IMR-90 (cell line): ENCODE results near the gene COQ2. TPM values are rescaled to one million over a fixed set of nuclear protein-coding genes. Genes with fewer than 3 reads are reported as not detected.
A peak's percentile ranks its signal among the peaks of the same experiment; 100 is the strongest.

Source experiments
- ATAC-seq: fragments of 200-7000 bp; cut with Tn5 transposase; 2 replicates; pipeline ENCODE4 v1.9.1; 2020; ENCODE audit warnings: low read depth, mild to moderate bottlenecking, moderate library complexity
- BruUV-seq: library from RNA; stranded (reverse); fragments of 400-500 nt; replicated peaks from 2 replicates; lab custom pipeline; 2021; lab: Mats Ljungman, UMichigan
- CTCF ChIA-PET: fragments of 300-600 bp; formaldehyde crosslinking; extraction: SDS; loops from one replicate; lab custom pipeline; 2021; ENCODE audit warnings: antibody characterized with exemption; lab: Yijun Ruan, JAX
- POLR2A ChIA-PET: fragments of 300-600 bp; sonication (Branson Sonifier 250); formaldehyde crosslinking; loops from one replicate; lab custom pipeline; 2022; ENCODE audit warnings: antibody characterized with exemption; ENCODE audit not compliant: unreplicated experiment; lab: Charles Lee
- DNase-seq: peaks from one replicate; pipeline ENCODE4 v3.0.0; 2013
- H2AFZ ChIP-seq: replicated peaks from 2 replicates; pipeline ENCODE3; 2013; ENCODE audit warnings: low read length, mild to moderate bottlenecking; ENCODE audit not compliant: poor library complexity
- H2AK5ac ChIP-seq: 2 replicates; pipeline ENCODE4 v1.6.1; 2013; ENCODE audit warnings: low read depth, low read length, inconsistent platforms
- H2AK9ac ChIP-seq: replicated peaks from 2 replicates; pipeline ENCODE3; 2013; ENCODE audit warnings: mild to moderate bottlenecking, low read depth, low read length, moderate library complexity; ENCODE audit not compliant: poor library complexity
- H2BK120ac ChIP-seq: 2 replicates; pipeline ENCODE4 v1.6.1; 2013; ENCODE audit warnings: low read depth, low read length, inconsistent platforms
- H2BK15ac ChIP-seq: 3 replicates; pipeline ENCODE4 v1.6.1; 2013; ENCODE audit warnings: low read depth, low read length, inconsistent platforms
- H2BK20ac ChIP-seq: 2 replicates; pipeline ENCODE4 v1.6.1; 2013; ENCODE audit warnings: low read depth, mild to moderate bottlenecking, inconsistent platforms, low read length, moderate library complexity
- H2BK5ac ChIP-seq: 2 replicates; pipeline ENCODE4 v1.6.1; 2013; ENCODE audit warnings: mild to moderate bottlenecking, low read depth, low read length, inconsistent platforms; ENCODE audit not compliant: poor library complexity, severe bottlenecking
- H3K14ac ChIP-seq: replicated peaks from 2 replicates; pipeline ENCODE4 v1.6.1; 2013; ENCODE audit warnings: low read depth, low read length, inconsistent platforms
- H3K18ac ChIP-seq: 2 replicates; pipeline ENCODE4 v1.6.1; 2013; ENCODE audit warnings: low read depth, low read length, control low read depth
- H3K23ac ChIP-seq: 2 replicates; pipeline ENCODE4 v1.6.1; 2013; ENCODE audit warnings: low read depth, low read length, inconsistent platforms
- H3K27ac ChIP-seq: 2 replicates; pipeline ENCODE4 v1.5.1; 2013; ENCODE audit warnings: mild to moderate bottlenecking, control low read depth, low read length; ENCODE audit not compliant: insufficient read depth
- H3K27me3 ChIP-seq: 2 replicates; pipeline ENCODE4 v1.6.1; 2013; ENCODE audit warnings: low read length; ENCODE audit not compliant: control insufficient read depth, insufficient read depth
- H3K36me3 ChIP-seq: 2 replicates; pipeline ENCODE4 v1.6.1; 2013; ENCODE audit warnings: low read length, mixed read lengths; ENCODE audit not compliant: control insufficient read depth, insufficient read depth
- H3K4ac ChIP-seq: 2 replicates; pipeline ENCODE4 v1.6.1; 2013; ENCODE audit warnings: low read depth, low read length, inconsistent platforms
- H3K4me1 ChIP-seq: 2 replicates; pipeline ENCODE4 v1.6.1; 2013; ENCODE audit warnings: low read length, mixed read lengths; ENCODE audit not compliant: control insufficient read depth, insufficient read depth
- H3K4me2 ChIP-seq: 2 replicates; pipeline ENCODE4 v1.6.1; 2013; ENCODE audit warnings: low read depth, mild to moderate bottlenecking, control low read depth, low read length, moderate library complexity
- H3K4me3 ChIP-seq: 2 replicates; pipeline ENCODE4 v1.5.1; 2013; ENCODE audit warnings: low read depth, mild to moderate bottlenecking, control low read depth, low read length, moderate library complexity; ENCODE audit not compliant: insufficient read depth
- H3K56ac ChIP-seq: 2 replicates; pipeline ENCODE4 v1.6.1; 2013; ENCODE audit warnings: low read length, inconsistent platforms; ENCODE audit not compliant: insufficient read depth; ENCODE audit errors: extremely low read depth
- H3K79me1 ChIP-seq, 2 experiments: 2 replicates each; pipeline ENCODE4 v1.6.1; 2013; ENCODE audit warnings: low read length in 2 of 2, inconsistent platforms in 1 of 2, low read depth in 1 of 2
- H3K9ac ChIP-seq: 2 replicates; pipeline ENCODE4 v1.6.1; 2013; ENCODE audit warnings: low read depth, low read length, control low read depth
- H3K9me1 ChIP-seq: 2 replicates; pipeline ENCODE4 v1.6.1; 2013; ENCODE audit warnings: low read length, inconsistent platforms; ENCODE audit not compliant: insufficient read depth
- H3K9me3 ChIP-seq: 2 replicates; pipeline ENCODE4 v1.6.1; 2013; ENCODE audit warnings: low read length; ENCODE audit not compliant: control insufficient read depth, insufficient read depth
- H4K20me1 ChIP-seq: 2 replicates; pipeline ENCODE4 v1.6.1; 2013; ENCODE audit warnings: low read length, inconsistent platforms; ENCODE audit not compliant: insufficient read depth
- H4K5ac ChIP-seq: 2 replicates; pipeline ENCODE4 v1.6.1; 2013; ENCODE audit warnings: mild to moderate bottlenecking, low read depth, low read length, control low read depth
- H4K8ac ChIP-seq, 2 experiments: 2 replicates each; pipeline ENCODE4 v1.6.1; 2013; ENCODE audit warnings: low read depth in 2 of 2, low read length in 2 of 2, control low read depth in 1 of 2, inconsistent platforms in 1 of 2
- H4K91ac ChIP-seq: 2 replicates; pipeline ENCODE4 v1.6.1; 2013; ENCODE audit warnings: low read depth, low read length, inconsistent platforms; ENCODE audit not compliant: insufficient read depth
- CTCF ChIP-seq: conservative IDR thresholded peaks from 2 replicates; pipeline ENCODE4 v1.5.1; 2012; ENCODE audit warnings: mild to moderate bottlenecking, low read depth, low read length, improper control_type of control experiment
- POLR2A ChIP-seq: IDR thresholded peaks from 2 replicates; pipeline ENCODE4 v1.6.1; 2012; ENCODE audit warnings: mild to moderate bottlenecking, low read depth, low read length
- RAD21 ChIP-seq: IDR thresholded peaks from 2 replicates; pipeline ENCODE4 v1.6.1; 2012; ENCODE audit warnings: low read length, improper control_type of control experiment
- SMC3 ChIP-seq: fragments of 150-350 bp; IDR thresholded peaks from 2 replicates; pipeline ENCODE4 v1.6.1; 2016; ENCODE audit warnings: low read depth, mild to moderate bottlenecking, antibody characterized with exemption, low read length, moderate library complexity
- WGBS, 2 experiments: methylation state at CpG; one replicate each; pipeline versions ENCODE4 v1.1.5 to v1.1.7; 2013; ENCODE audit warnings: missing lambda C conversion rate in 2 of 2; ENCODE audit not compliant: insufficient read length in 1 of 2; ENCODE audit errors: extremely low coverage in 2 of 2; 5-methylcytosine and 5-hydroxymethylcytosine counted together
- dilution Hi-C: fragments of 300-500 bp; cut with HindIII; formaldehyde crosslinking; loops from one replicate; pipeline ENCODE4 v1.14.3; 2018; ENCODE audit warnings: low sequenced_read_pairs; ENCODE audit not compliant: unreplicated experiment
- in situ Hi-C: fragments of 300-500 bp; cut with MboI; formaldehyde crosslinking; loops from 3 replicates; pipeline ENCODE4 v1.14.3; 2019; ENCODE audit warnings: low sequenced_read_pairs, inconsistent platforms, mixed read lengths
- intact Hi-C: fragments of 100-400 bp; cut with micrococcal nuclease; formaldehyde crosslinking; loops from 2 replicates; pipeline ENCODE4 v1.10.0; 2022
- polyA plus RNA-seq, 3 experiments: library from polyadenylated mRNA; depleted of rRNA; stranded (reverse); fragments of >200 nt; gene quantifications; 2 replicates each; pipeline ENCODE4 v1.2.3, GENCODE V29; 2012; ENCODE audit warnings: low replicate concordance in 1 of 3
- total RNA-seq: library from RNA; depleted of rRNA; stranded (reverse); fragments of >200 nt; gene quantifications from 2 replicates; pipeline ENCODE4 v1.2.3, GENCODE V29; 2012

COQ2 gene
- total and polyA plus RNA-seq, 2 of the 4 experiments (the other 2 are of a cell fraction) = 7.3 to 7.4 TPM

GRCh38 chr4:83282049-83282535 is 2.5 kb downstream of the COQ2 start:
- dilution Hi-C loops = no loop called here
- Histone ChIP-seq H3K18ac (no peak overlapping the region), H4K8ac (no peak overlapping the region), H3K79me1 (peaks cover 5 to 16% of the 10 kb centered on the region in 2 experiments; a peak in 3 of 4 replicates), H3K9me3 (no peaks in the 10 kb centered on the region), H2AK5ac (no peak overlapping the region), H3K4ac (no peak overlapping the region), H3K4me3 (no peak overlapping the region), H4K91ac (no peak overlapping the region), H3K36me3 (0 out of 2 replicates have a peak, but pooled peaks cover 2% of the 10 kb centered on the region), H3K27me3 (no peaks in the 10 kb centered on the region), H2BK120ac (no peak overlapping the region), H3K4me1 (no peaks in the 10 kb centered on the region), H2AFZ (no peak overlapping the region), H3K27ac (no peak overlapping the region), H2AK9ac (no peak overlapping the region), H2BK20ac (no peak overlapping the region), H3K23ac (no peak overlapping the region), H3K9ac (no peak overlapping the region), H4K5ac (no peak overlapping the region), H3K9me1 (no peaks in the 10 kb centered on the region; the same call in 1 of the 2 replicates), H3K14ac (no peak overlapping the region), H2BK5ac (no peak overlapping the region), H3K56ac (no peak overlapping the region), H3K4me2 (no peak overlapping the region), H4K20me1 (0 out of 2 replicates have a peak, but pooled peaks cover 3% of the 10 kb centered on the region), H2BK15ac (no peak overlapping the region)
- DNase-seq = peak; percentile 62
- in situ Hi-C loops = loop anchor here (10.0 kb wide), 2 partner anchors 173 to 207 kb away; partner anchors contain the start of genes HELQ and MRPS18C
- peak; percentile 74 for TF ChIP-seq CTCF
- TF ChIP-seq SMC3 = peak; percentile 75
- peak; percentile 77 for TF ChIP-seq RAD21
- no peak for TF ChIP-seq POLR2A
- CTCF ChIA-PET = interaction anchor here (0.6 to 1.7 kb wide), 4 partner anchors 11 to 383 kb away, joined by 3 to 5 read pairs (median 4); no protein-coding TSS in a partner anchor
- POLR2A ChIA-PET = interaction anchor here (0.6 kb wide), 1 partner anchor 208 kb away, joined by 8 read pairs; no protein-coding TSS in a partner anchor
- intact Hi-C loops = loop anchor here (1.0 to 10.0 kb wide), 4 partner anchors 208 to 820 kb away; no protein-coding TSS in a partner anchor
- no CpG with 5 or more reads among the region's 4 CpGs for WGBS, 2 experiments
- ATAC-seq = no peak
- no TSS peak for BruUV-seq
